Astrocyte (in vitro differentiated cells and primary cell): ENCODE measurements around the gene CLCN5.

Experiments
- CTCF ChIP-seq: IDR thresholded peaks from 2 replicates; pipeline ENCODE4 v1.5.1; 2011; ENCODE audit warnings: low read depth, mild to moderate bottlenecking, inconsistent platforms, low read length, moderate library complexity; ENCODE audit not compliant: insufficient read depth
- EZH2 ChIP-seq: IDR thresholded peaks from 2 replicates; pipeline ENCODE4 v1.6.1; 2012; ENCODE audit warnings: mild to moderate bottlenecking, low read length, inconsistent platforms; ENCODE audit not compliant: insufficient read depth

- TF ChIP-seq CTCF (no peak), EZH2 (no peak)
These were observed 78.6 kb downstream of the CLCN5 start for GRCh38 chrX:50000937-50001542.
